ENCODE data around the gene SLC35F4.

- TF ChIP-seq MXI1 (conservative IDR thresholded peaks at IDR 0.05; ENCODE audit: poor library complexity, severe bottlenecking): no peak
- no peak for TF ChIP-seq CTCF (IDR thresholded peaks at IDR 0.05; ENCODE audit: poor library complexity, severe bottlenecking)
- no peak for TF ChIP-seq POLR2AphosphoS5 (IDR thresholded peaks at IDR 0.05)
- TF ChIP-seq EZH2 (IDR thresholded peaks at IDR 0.05; ENCODE audit: borderline replicate concordance, insufficient read depth, low read length, poor library complexity, severe bottlenecking): no peak
- TF ChIP-seq EP300 (conservative IDR thresholded peaks at IDR 0.05; ENCODE audit: poor library complexity, severe bottlenecking): no peak
- TF ChIP-seq REST (IDR thresholded peaks at IDR 0.05; ENCODE audit: borderline replicate concordance): no peak
Observed at GRCh38 chr14:57761800-57762199, 104.1 kb downstream of the SLC35F4 start.

Data from neural cell (in vitro differentiated cells).